Activated gamma-delta T cell treated with Interleukin-2 at 50 U/mL for 16 hours (primary cell): ENCODE data around the gene ESF1.
"Not testable (repeated sequence)": the region's sequence is repeated elsewhere in the genome, so short reads cannot be mapped to it uniquely, and the experiment has no call there.

ENCODE experiments used
- DNase-seq: peaks from one replicate; pipeline ENCODE4 v3.0.0-alpha.2; 2020

Gene ESF1

DNA sequence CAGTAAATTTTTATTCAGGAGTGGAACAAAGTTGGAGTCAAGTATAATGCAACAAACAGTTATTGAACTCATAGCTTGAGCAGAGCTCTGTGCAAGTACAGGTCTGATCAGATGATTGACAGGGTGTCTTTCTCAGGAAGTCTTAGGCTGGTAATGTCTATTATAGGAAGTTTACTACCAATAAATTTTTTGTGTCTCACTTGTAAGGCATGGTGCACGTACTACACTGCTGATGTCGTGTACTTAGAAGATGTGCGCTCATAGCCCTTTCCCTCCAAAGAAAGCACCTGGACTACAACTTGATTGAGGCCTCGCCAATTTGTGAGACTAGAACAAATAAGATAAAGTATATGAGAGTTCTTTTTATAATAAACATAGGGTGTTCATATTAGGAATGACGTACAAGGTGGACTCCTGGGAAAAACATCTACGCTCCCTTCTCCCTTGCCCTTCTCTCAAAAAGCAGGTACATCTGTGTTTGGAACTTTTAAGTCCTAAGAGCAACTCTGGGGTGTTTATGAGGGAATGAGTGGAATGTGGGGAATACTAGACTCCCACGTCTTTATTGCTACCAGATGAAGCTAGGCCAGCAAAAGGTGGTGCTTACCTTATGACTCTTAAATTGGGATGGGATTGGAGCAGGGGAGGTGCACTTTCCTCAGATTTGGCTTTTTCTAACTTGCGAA, 1.6 kb upstream of the ESF1 start:
- DNase-seq, result no peak

- no peak for DNase-seq
These were observed 337 bp downstream of the ESF1 start for GRCh38 chr20:13784271-13784892.

DNA sequence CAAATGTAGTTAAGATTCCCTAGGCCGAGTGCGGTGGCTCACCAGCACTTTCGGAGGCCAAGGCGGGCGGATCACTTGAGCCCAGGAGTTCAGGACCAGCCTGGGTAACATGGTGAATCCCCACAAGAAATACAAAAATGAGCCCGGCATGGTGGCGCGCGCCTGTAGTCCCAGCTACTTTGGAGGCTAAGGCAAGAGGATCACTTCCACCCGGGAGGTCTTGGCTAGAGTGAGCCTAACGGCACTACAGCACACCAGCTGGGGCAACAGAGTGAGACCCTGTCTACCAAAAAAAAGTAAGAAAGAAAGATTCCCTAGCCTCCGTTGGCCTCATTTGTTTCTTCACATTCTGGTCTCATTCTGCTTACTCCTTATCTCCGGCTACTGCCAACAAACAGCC, 1.2 kb downstream of the ESF1 start:
- DNase-seq, result no peak

DNA sequence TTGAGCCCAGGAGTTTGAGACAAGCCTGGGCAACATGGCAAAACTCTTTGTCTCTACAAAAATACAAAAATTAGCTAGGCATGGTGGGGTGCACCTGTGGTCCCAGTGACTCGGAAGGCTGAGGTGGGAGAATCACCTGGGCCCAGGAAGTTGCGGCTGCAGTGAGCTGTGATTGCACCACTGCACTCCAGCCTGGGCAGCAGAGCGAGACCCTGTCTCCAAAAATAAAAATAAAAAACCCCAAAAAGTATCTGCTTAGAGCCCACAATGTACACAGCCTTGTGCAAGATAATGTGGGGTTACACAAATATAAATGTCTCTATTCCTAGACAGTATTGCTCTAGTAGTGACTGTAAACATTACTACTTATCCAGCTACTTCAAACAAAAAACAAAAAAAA, 5.9 kb downstream of the ESF1 start:
- no peak for DNase-seq

DNA sequence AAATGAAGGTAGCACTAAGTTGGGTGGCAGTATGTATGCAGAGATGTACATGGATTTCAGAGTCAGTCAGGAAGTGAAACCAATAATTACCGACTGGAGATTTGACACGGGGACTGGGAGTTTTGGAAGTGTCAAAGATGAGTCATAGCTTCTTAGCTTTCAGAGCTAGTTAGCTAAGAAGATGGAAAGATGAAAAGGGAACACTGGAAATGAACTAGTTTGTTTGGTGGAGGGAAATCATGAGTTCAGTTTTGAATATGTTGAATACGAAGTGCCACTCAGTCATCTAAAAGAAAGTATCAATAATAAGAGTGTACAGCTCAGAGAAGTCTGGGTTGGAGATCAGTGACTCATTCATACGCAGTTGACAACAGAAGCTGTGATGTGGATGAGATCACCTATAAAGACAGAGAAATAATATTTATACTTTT, 7.5 kb downstream of the ESF1 start:
- DNase-seq, result no peak

GRCh38 chr20:13775867-13776266, 8.9 kb downstream of the ESF1 start:
- DNase-seq, result no peak

- DNase-seq, result no peak
These were observed 12.2 kb downstream of the ESF1 start for GRCh38 chr20:13772529-13772928.

GRCh38 chr20:13771853-13772453, 12.8 kb downstream of the ESF1 start:
- DNase-seq, result no peak

GRCh38 chr20:13770141-13770540, 14.6 kb downstream of the ESF1 start:
- no peak for DNase-seq

- DNase-seq, result no peak
These were observed 18.8 kb downstream of the ESF1 start for GRCh38 chr20:13765868-13766416.

DNA sequence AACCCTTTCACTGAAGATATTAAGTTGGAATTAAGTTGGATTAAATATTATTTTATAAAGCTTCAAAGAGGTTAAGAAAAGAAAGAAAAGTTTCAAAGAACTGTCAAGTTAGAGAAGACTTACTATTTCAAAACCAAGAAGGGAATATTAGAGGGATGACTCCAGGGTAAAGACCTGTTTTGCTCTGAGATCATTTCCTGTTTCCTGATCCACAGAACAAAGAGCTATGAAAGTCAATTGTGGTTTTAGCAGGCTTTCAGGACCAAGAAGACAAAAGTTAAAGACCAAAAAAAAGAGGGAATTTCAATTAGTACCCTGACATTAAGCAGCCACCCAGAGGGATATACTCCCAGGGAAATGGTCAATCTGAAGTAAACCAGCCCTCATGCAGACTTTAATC, 19.4 kb downstream of the ESF1 start:
- no peak for DNase-seq

GRCh38 chr20:13760451-13760946, 24.2 kb downstream of the ESF1 start:
- DNase-seq, result not testable (repeated sequence)

GRCh38 chr20:13758884-13759283, 25.8 kb downstream of the ESF1 start:
- DNase-seq, result no peak

DNA sequence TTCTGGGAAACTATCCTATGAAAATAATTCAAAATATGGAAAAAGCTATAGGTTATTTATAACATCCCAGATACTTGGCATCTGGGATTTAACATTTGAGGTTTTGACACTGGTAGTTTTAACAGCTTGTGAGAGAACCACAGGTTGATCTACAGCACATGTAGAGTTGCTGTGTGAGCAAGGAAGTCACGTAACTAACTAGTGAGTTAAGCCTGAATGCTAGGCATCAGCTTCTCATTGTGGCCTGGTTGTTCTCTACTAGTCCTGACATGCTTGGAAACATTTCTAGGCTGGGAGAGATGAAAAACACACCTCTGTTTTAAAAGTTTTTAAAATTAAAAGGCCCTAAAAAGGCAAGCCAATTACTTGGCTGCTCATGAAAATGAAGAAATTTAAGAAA, 28.2 kb downstream of the ESF1 start:
- no peak for DNase-seq

- DNase-seq, result no peak
These were observed 28.9 kb downstream of the ESF1 start for GRCh38 chr20:13755809-13756208.

GRCh38 chr20:13753436-13754036, 31.2 kb downstream of the ESF1 start:
- no peak for DNase-seq

DNA sequence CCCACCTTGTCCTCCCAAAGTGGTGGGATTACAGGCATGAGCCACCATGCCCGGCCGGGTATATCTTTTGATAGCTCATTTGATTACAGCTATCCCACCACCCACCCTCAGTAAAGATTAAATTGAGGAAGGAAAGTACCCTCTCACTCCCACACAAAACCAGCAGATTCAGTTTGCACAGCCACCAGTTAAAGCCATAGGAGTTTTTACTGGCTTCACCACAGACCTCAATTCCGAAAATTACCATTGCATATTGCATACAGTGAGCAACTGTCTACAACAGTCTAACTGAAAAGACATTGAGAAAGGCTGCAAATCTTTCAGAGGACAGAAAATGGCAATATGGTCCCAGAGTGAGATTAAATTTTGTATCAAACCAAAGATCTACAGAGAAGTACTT, 34.9 kb downstream of the ESF1 start:
- no peak for DNase-seq

DNA sequence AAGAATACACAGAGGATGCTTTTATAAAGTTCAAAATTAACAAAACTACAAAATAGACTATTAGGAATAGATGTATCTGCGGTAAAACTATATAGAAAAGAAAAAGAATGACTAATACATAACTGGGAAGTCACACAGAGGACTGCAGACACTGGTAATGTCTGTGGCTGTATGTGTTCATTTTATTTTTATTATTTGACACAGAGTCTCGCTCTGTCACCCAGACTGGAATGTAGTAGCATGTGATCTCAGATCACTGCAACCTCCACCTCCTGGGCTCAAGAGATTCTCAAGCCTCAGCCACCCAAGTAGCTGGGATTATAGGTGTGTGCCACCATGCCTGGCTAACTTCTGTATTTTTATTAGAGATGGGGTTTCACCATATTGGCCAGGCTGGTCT, 38.9 kb downstream of the ESF1 start:
- no peak for DNase-seq

GRCh38 chr20:13744352-13744751, 40.4 kb downstream of the ESF1 start:
- DNase-seq, result no peak

- no peak for DNase-seq
These were observed 42.8 kb downstream of the ESF1 start for GRCh38 chr20:13741879-13742278.

GRCh38 chr20:13739731-13740649, 44.7 kb downstream of the ESF1 start:
- no peak for DNase-seq

- DNase-seq, result not testable (repeated sequence)
These were observed 46.5 kb downstream of the ESF1 start for GRCh38 chr20:13738187-13738586.
